GM12892 (cell line): ENCODE results near the gene SOX30.

Experiments used
- POLR2A ChIP-seq: IDR thresholded peaks from 2 replicates; pipeline ENCODE4 v1.6.1; 2011; ENCODE audit warnings: low read depth, low read length, control low read depth
- POLR2AphosphoS5 ChIP-seq: IDR thresholded peaks from 2 replicates; pipeline ENCODE4 v1.6.1; 2011; ENCODE audit warnings: low read depth, low read length, control low read depth
- TAF1 ChIP-seq: IDR thresholded peaks from 2 replicates; pipeline ENCODE4 v1.6.1; 2011; ENCODE audit warnings: low read depth, mild to moderate bottlenecking, control low read depth, low read length, borderline replicate concordance

GRCh38 chr5:157596487-157596886 is 55.8 kb downstream of the SOX30 start:
- TF ChIP-seq POLR2A, result no peak
- peak; percentile 50; the same call in 1 of the 2 replicates for TF ChIP-seq POLR2AphosphoS5
- TF ChIP-seq TAF1, result no peak
